ENCODE results near the gene CIDEC.

- TF ChIP-seq CTCF (IDR thresholded peaks at IDR 0.05), result no peak
- TF ChIP-seq ZFX (IDR thresholded peaks at IDR 0.05; ENCODE audit: borderline replicate concordance), result no peak
Observed at GRCh38 chr3:9846931-9847488, 33.0 kb downstream of the CIDEC start.
